Endodermal cell (in vitro differentiated cells): ENCODE data around the gene SYNJ2. TPM values are rescaled to one million over a fixed set of nuclear protein-coding genes. Genes with fewer than 3 reads are reported as not detected.
"Not testable (repeated sequence)": the region's sequence is repeated elsewhere in the genome, so short reads cannot be mapped to it uniquely, and the experiment has no call there.

Source experiments
- DNase-seq: peaks from one replicate; pipeline ENCODE4 v3.0.0-alpha.2; 2017
- H3K27ac ChIP-seq: 2 replicates; pipeline ENCODE4 v1.5.1; 2013; ENCODE audit warnings: mild to moderate bottlenecking, low read depth, low read length, moderate library complexity
- H3K27me3 ChIP-seq: 2 replicates; pipeline ENCODE4 v1.6.1; 2013; ENCODE audit warnings: mild to moderate bottlenecking, low read length, moderate library complexity; ENCODE audit not compliant: insufficient read depth, control insufficient read depth, poor library complexity, severe bottlenecking
- H3K36me3 ChIP-seq: 2 replicates; pipeline ENCODE4 v1.7.0; 2013; ENCODE audit warnings: mild to moderate bottlenecking, low read length, moderate library complexity; ENCODE audit not compliant: control insufficient read depth, insufficient read depth
- H3K4me1 ChIP-seq: one replicate; pipeline ENCODE4 v1.7.0; 2013; ENCODE audit warnings: low read length; ENCODE audit not compliant: control insufficient read depth, insufficient read depth
- H3K4me3 ChIP-seq: 2 replicates; pipeline ENCODE4 v1.5.1; 2013; ENCODE audit warnings: mild to moderate bottlenecking, low read length, moderate library complexity
- H3K9ac ChIP-seq: 2 replicates; pipeline ENCODE4 v1.6.1; 2013; ENCODE audit warnings: mild to moderate bottlenecking, low read length, moderate library complexity; ENCODE audit not compliant: poor library complexity, severe bottlenecking; ENCODE audit errors: extremely low read depth
- H3K9me3 ChIP-seq: 2 replicates; pipeline ENCODE4 v1.6.1; 2013; ENCODE audit warnings: mild to moderate bottlenecking, low read length, moderate library complexity; ENCODE audit not compliant: control insufficient read depth
- H3K27ac Mint-ChIP-seq: 2 replicates; pipeline ENCODE4 v1.8.0; 2020; ENCODE audit warnings: mixed read lengths
- H3K27me3 Mint-ChIP-seq: 2 replicates; pipeline ENCODE4 v1.8.0; 2021; ENCODE audit warnings: mild to moderate bottlenecking, mixed read lengths; ENCODE audit not compliant: insufficient read depth
- H3K36me3 Mint-ChIP-seq: 2 replicates; pipeline ENCODE4 v1.8.0; 2020; ENCODE audit warnings: low read depth, mixed read lengths
- H3K4me1 Mint-ChIP-seq: 2 replicates; pipeline ENCODE4 v1.8.0; 2020; ENCODE audit warnings: mixed read lengths
- H3K4me3 Mint-ChIP-seq: 2 replicates; pipeline ENCODE4 v1.8.0; 2020; ENCODE audit warnings: mild to moderate bottlenecking, moderate library complexity, mixed read lengths
- H3K9me3 Mint-ChIP-seq: 2 replicates; pipeline ENCODE4 v1.8.0; 2020; ENCODE audit warnings: mild to moderate bottlenecking, mixed read lengths
- WGBS, 2 experiments: methylation state at CpG; one replicate each; pipeline versions ENCODE4 v1.1.5 to v1.1.7; 2013; ENCODE audit warnings: missing lambda C conversion rate in 2 of 2, mixed read lengths in 1 of 2; ENCODE audit not compliant: insufficient coverage in 1 of 2, insufficient read length in 1 of 2; 5-methylcytosine and 5-hydroxymethylcytosine counted together
- total RNA-seq, 2 donors: library from RNA; stranded (reverse); fragmentation: NEBNext Ultra II Directional in 1 of 2; extraction: Animal tissue kit (Norgen Biotek cat#: 25700) in 1 of 2; gene quantifications; 2 replicates in 1 of 2; 3 replicates in 1 of 2; pipeline ENCODE4 v1.2.1, GENCODE V29; 2021
- TF ChIP-seq, protein P1 (sequence below): fragments of 200-600 bp; sonication (generic); conservative IDR thresholded peaks from 2 replicates; pipeline ENCODE4 v1.5.0; 2021; ENCODE audit warnings: antibody characterized with exemption, mild to moderate bottlenecking

The SYNJ2 gene
- total RNA-seq, 2 donors from 2014 or later, result 21.2 to 32.8 TPM

- H3K27ac ChIP-seq, result no peak overlapping the region
- no peaks in the 10 kb centered on the region for H3K27me3 Mint-ChIP-seq
- H3K36me3 Mint-ChIP-seq, result peaks cover 51% of the 10 kb centered on the region
- H3K9ac ChIP-seq, result no peak overlapping the region
- peaks cover 43% of the 10 kb centered on the region for H3K36me3 ChIP-seq
- H3K9me3 ChIP-seq, result peaks cover 11% of the 10 kb centered on the region
- no peaks in the 10 kb centered on the region for H3K4me1 Mint-ChIP-seq
- H3K9me3 Mint-ChIP-seq, result peaks cover 12% of the 10 kb centered on the region
- H3K4me1 ChIP-seq, result no peaks in the 10 kb centered on the region
- H3K4me3 ChIP-seq, result no peak overlapping the region
- no peaks in the 10 kb centered on the region for H3K27me3 ChIP-seq
- no peak overlapping the region for H3K4me3 Mint-ChIP-seq
- no peak for DNase-seq
- WGBS, 2 experiments, result 90 to 96% methylated on average over 5 of the region's 5 CpGs
- TF ChIP-seq, protein P1, sequence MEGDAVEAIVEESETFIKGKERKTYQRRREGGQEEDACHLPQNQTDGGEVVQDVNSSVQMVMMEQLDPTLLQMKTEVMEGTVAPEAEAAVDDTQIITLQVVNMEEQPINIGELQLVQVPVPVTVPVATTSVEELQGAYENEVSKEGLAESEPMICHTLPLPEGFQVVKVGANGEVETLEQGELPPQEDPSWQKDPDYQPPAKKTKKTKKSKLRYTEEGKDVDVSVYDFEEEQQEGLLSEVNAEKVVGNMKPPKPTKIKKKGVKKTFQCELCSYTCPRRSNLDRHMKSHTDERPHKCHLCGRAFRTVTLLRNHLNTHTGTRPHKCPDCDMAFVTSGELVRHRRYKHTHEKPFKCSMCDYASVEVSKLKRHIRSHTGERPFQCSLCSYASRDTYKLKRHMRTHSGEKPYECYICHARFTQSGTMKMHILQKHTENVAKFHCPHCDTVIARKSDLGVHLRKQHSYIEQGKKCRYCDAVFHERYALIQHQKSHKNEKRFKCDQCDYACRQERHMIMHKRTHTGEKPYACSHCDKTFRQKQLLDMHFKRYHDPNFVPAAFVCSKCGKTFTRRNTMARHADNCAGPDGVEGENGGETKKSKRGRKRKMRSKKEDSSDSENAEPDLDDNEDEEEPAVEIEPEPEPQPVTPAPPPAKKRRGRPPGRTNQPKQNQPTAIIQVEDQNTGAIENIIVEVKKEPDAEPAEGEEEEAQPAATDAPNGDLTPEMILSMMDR, result peak; percentile 75
- H3K27ac Mint-ChIP-seq, result peak overlapping the region; percentile 49
Measured at GRCh38 chr6:157946865-157947532, 34.7 kb upstream of the SYNJ2 start.

DNA sequence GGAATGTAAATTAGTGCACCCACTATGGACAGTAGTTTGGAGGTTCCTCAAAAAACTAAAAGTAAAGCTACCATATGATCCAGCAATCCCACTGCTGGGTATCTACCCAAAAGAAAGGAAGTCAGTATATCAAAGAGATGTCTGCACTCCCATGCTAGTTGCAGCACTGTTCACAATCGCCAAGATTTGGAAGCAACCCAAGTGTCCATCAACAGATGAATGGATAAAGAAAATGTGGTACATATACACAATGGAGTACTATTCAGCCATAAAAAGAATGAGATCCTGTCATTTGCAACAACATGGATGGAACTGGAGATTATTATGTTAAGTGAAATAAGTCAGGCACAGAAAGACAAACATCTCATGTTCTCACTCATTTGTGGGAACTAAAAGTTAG is 30.8 kb upstream of the SYNJ2 start:
- not testable (repeated sequence) for H3K27me3 Mint-ChIP-seq, H3K27ac Mint-ChIP-seq, H3K4me3 Mint-ChIP-seq, H3K9ac ChIP-seq, H3K27me3 ChIP-seq, H3K27ac ChIP-seq, DNase-seq, H3K36me3 ChIP-seq, H3K4me3 ChIP-seq
- Mint-ChIP-seq H3K36me3 (peaks cover 16% of the 10 kb centered on the region), H3K4me1 (peaks cover 23% of the 10 kb centered on the region), H3K9me3 (peaks cover 12% of the 10 kb centered on the region)
- peaks cover 13% of the 10 kb centered on the region for H3K4me1 ChIP-seq
- WGBS, 2 experiments, result 100% methylated on average over 1 of the region's 1 CpG; no CpG with 5 or more reads in 1 of the 2 experiments
- peaks cover 11% of the 10 kb centered on the region for H3K9me3 ChIP-seq

DNA sequence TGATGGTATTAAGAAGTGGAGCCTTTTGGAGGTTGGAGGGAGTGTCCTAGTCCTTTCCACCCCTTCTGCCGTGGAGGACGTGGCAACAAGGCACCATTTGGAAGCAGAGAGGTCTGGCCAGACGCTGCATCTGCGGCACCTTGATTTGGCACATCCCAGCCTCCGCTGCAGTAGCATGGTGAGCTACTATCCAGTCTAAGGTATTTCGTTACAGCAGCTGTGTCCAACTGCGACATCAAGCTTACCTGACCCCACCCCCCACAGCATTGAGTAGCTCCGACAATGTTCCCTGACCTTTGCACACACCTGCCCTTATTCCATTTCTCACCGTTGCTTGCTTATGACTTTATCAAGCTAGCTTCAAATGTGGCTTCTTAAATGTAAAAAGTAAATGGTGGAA is 29.8 kb upstream of the SYNJ2 start:
- Histone ChIP-seq H3K36me3 (no peaks in the 10 kb centered on the region), H3K4me3 (no peak overlapping the region), H3K27ac (no peak overlapping the region), H3K27me3 (no peaks in the 10 kb centered on the region), H3K9ac (no peak overlapping the region), H3K9me3 (peaks cover 11% of the 10 kb centered on the region), H3K4me1 (peaks cover 13% of the 10 kb centered on the region)
- WGBS, 2 experiments, result 89 to 92% methylated on average over 6 to 9 of the region's 9 CpGs
- Mint-ChIP-seq H3K9me3 (peaks cover 14% of the 10 kb centered on the region), H3K4me1 (peaks cover 23% of the 10 kb centered on the region), H3K27me3 (no peaks in the 10 kb centered on the region), H3K27ac (no peak overlapping the region), H3K36me3 (peaks cover 9% of the 10 kb centered on the region), H3K4me3 (no peak overlapping the region)
- no peak for DNase-seq
- TF ChIP-seq, protein P1, result no peak
